ENCODE measurements around the gene USP31. TPM values are rescaled to one million over a fixed set of nuclear protein-coding genes. Genes with fewer than 3 reads are reported as not detected.

The USP31 gene
- total and polyA plus RNA-seq, 2 donors from 2014 or later: 3.5 to 19.7 TPM

- H3K36me3 ChIP-seq (ENCODE audit: control insufficient read depth in 2 of 3, insufficient read depth in 3 of 3, low read length in 3 of 3): no peaks in the 10 kb centered on the region
- no peaks in the 10 kb centered on the region for H3K9me3 ChIP-seq (ENCODE audit: control insufficient read depth in 2 of 3, insufficient read depth in 1 of 3, low read length in 3 of 3)
- H3K4me3 ChIP-seq (ENCODE audit: low read length in 3 of 3): no peak overlapping the region
- no peaks in the 10 kb centered on the region for H3K27me3 ChIP-seq (ENCODE audit: control insufficient read depth, insufficient read depth, low read length)
- H3K4me1 ChIP-seq (ENCODE audit: control insufficient read depth in 2 of 3, insufficient read depth in 2 of 3, low read depth in 1 of 3, low read length in 3 of 3): no peaks in the 10 kb centered on the region
- FAIRE-seq (no peak), DNase-seq (no peak)
- intact Hi-C loops (cut with DNase I): no loop called here
- H3K27ac ChIP-seq (ENCODE audit: low read depth in 2 of 2, low read length in 2 of 2): no peak overlapping the region
- no peak for TF ChIP-seq CTCF (IDR thresholded peaks at IDR 0.05; ENCODE audit: borderline replicate concordance, extremely low read depth, insufficient read depth)
- no peak overlapping the region for H3K9ac ChIP-seq (ENCODE audit: low read length in 3 of 3)
Observed at GRCh38 chr16:23057013-23057596, 92.1 kb downstream of the USP31 start.

GRCh38 chr16:23055481-23055880 lies 93.8 kb downstream of the USP31 start:
- intact Hi-C loops (cut with DNase I): no loop called here
- no peak for TF ChIP-seq CTCF (IDR thresholded peaks at IDR 0.05; ENCODE audit: borderline replicate concordance, extremely low read depth, insufficient read depth)
- FAIRE-seq: no peak
- no peak for DNase-seq
- H3K4me1 ChIP-seq (ENCODE audit: control insufficient read depth in 2 of 3, insufficient read depth in 2 of 3, low read depth in 1 of 3, low read length in 3 of 3): no peaks in the 10 kb centered on the region
- no peak overlapping the region for H3K27ac ChIP-seq (ENCODE audit: low read depth in 2 of 2, low read length in 2 of 2)
- H3K36me3 ChIP-seq (ENCODE audit: control insufficient read depth in 2 of 3, insufficient read depth in 3 of 3, low read length in 3 of 3): no peaks in the 10 kb centered on the region
- H3K4me3 ChIP-seq (ENCODE audit: low read length in 3 of 3): no peak overlapping the region
- H3K9me3 ChIP-seq (ENCODE audit: control insufficient read depth in 2 of 3, insufficient read depth in 1 of 3, low read length in 3 of 3): no peaks in the 10 kb centered on the region
- no peaks in the 10 kb centered on the region for H3K27me3 ChIP-seq (ENCODE audit: control insufficient read depth, insufficient read depth, low read length)
- no peak overlapping the region for H3K9ac ChIP-seq (ENCODE audit: low read length in 3 of 3)

GRCh38 chr16:23052908-23053580 lies 96.2 kb downstream of the USP31 start:
- no peak overlapping the region for H3K9ac ChIP-seq (ENCODE audit: low read length in 3 of 3)
- no peak overlapping the region for H3K4me3 ChIP-seq (ENCODE audit: low read length in 3 of 3)
- H3K27ac ChIP-seq (ENCODE audit: low read depth in 2 of 2, low read length in 2 of 2): no peak overlapping the region
- no peak for DNase-seq
- H3K9me3 ChIP-seq (ENCODE audit: control insufficient read depth in 2 of 3, insufficient read depth in 1 of 3, low read length in 3 of 3): no peaks in the 10 kb centered on the region
- no peak for FAIRE-seq
- intact Hi-C loops (cut with DNase I): no loop called here
- no peak for TF ChIP-seq CTCF (IDR thresholded peaks at IDR 0.05; ENCODE audit: borderline replicate concordance, extremely low read depth, insufficient read depth)
- no peaks in the 10 kb centered on the region for H3K36me3 ChIP-seq (ENCODE audit: control insufficient read depth in 2 of 3, insufficient read depth in 3 of 3, low read length in 3 of 3)
- no peaks in the 10 kb centered on the region for H3K27me3 ChIP-seq (ENCODE audit: control insufficient read depth, insufficient read depth, low read length)
- H3K4me1 ChIP-seq (ENCODE audit: control insufficient read depth in 2 of 3, insufficient read depth in 2 of 3, low read depth in 1 of 3, low read length in 3 of 3): no peaks in the 10 kb centered on the region

Measured in kidney (tissue), 14 donors.